BJ (cell line): ENCODE measurements around the gene SFPQ. TPM values are rescaled to one million over a fixed set of nuclear protein-coding genes. Genes with fewer than 3 reads are reported as not detected.

Experiments
- CTCF ChIA-PET: fragments of 350-600 bp; formaldehyde crosslinking; extraction: SDS; loops from one replicate; lab custom pipeline; 2021; ENCODE audit warnings: antibody characterized with exemption, inconsistent platforms; lab: Yijun Ruan, JAX
- POLR2A ChIA-PET: fragments of 300-600 bp; sonication (Branson Sonifier 250); formaldehyde crosslinking; extraction: SDS; loops from one replicate; lab custom pipeline; 2021; ENCODE audit warnings: antibody characterized with exemption; lab: Charles Lee
- DNase-seq: peaks from one replicate; pipeline ENCODE4 v3.0.0-alpha.2; 2011; ENCODE audit warnings: low read depth
- H3K27me3 ChIP-seq: 2 replicates; pipeline ENCODE4 v1.6.0; 2011; ENCODE audit warnings: low read length; ENCODE audit not compliant: control insufficient read depth, insufficient read depth
- H3K36me3 ChIP-seq: 2 replicates; pipeline ENCODE4 v1.5.1; 2011; ENCODE audit warnings: low read length; ENCODE audit not compliant: control insufficient read depth, insufficient read depth
- H3K4me3 ChIP-seq: 2 replicates; pipeline ENCODE4 v1.5.1; 2011; ENCODE audit warnings: low read depth, mild to moderate bottlenecking, control low read depth, low read length
- polyA plus RNA-seq: library from polyadenylated mRNA; depleted of rRNA; stranded (reverse); fragments of >200 nt; gene quantifications from 2 replicates; pipeline ENCODE4 v1.2.3, GENCODE V29; 2011
- TF ChIP-seq, protein P1 (sequence below): IDR thresholded peaks from 2 replicates; pipeline ENCODE4 v1.5.1; 2011; ENCODE audit warnings: low read depth, mild to moderate bottlenecking, control low read depth, inconsistent platforms, low read length, moderate library complexity; ENCODE audit not compliant: insufficient read depth

The SFPQ gene
- polyA plus RNA-seq, 1 experiment: 27.3 TPM

DNA sequence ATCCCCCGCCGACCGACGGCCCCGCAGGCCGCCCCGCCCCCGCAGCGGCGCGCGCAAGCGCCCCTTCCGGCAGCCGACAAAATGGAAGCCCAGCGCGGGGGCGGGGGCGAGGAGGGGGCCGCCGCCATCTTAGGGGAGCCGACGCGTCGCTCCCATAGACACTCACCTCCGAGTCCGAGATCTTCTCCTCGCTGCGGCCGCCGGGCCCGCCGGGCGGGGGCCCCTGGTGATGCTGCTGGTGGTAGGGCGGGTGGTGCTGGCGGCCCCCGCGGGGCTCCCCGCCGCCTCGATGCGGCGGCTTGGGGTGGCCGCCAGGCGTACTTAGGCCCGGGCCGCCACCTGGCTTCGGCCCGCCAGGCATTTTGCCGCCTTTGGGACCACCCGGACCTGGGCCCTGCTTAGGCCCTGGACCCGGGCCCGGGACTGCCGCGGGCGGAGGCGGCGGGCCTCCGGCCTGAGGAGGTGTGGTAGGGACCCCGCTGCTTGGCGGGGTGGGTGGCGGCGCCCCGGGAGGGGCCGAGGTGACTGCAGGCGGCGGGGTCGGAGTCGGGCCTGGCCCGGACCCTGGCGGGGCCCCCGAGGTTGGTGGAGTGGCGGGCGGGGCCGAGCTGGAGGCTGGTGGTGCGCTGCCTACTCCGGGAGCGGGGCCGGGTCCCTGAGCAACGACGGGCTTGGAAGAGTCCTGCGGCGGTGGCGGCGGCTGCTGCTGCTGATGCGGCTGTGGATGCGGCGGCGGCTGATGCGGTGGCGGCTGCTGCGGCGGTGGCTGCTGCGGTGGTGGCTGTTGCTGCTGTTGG, 691 bp downstream of the SFPQ start:
- CTCF ChIA-PET: no interaction called here
- TF ChIP-seq, protein P1, sequence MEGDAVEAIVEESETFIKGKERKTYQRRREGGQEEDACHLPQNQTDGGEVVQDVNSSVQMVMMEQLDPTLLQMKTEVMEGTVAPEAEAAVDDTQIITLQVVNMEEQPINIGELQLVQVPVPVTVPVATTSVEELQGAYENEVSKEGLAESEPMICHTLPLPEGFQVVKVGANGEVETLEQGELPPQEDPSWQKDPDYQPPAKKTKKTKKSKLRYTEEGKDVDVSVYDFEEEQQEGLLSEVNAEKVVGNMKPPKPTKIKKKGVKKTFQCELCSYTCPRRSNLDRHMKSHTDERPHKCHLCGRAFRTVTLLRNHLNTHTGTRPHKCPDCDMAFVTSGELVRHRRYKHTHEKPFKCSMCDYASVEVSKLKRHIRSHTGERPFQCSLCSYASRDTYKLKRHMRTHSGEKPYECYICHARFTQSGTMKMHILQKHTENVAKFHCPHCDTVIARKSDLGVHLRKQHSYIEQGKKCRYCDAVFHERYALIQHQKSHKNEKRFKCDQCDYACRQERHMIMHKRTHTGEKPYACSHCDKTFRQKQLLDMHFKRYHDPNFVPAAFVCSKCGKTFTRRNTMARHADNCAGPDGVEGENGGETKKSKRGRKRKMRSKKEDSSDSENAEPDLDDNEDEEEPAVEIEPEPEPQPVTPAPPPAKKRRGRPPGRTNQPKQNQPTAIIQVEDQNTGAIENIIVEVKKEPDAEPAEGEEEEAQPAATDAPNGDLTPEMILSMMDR: no peak
- H3K36me3 ChIP-seq: peaks cover 16% of the 10 kb centered on the region
- peak overlapping the region; percentile 75 for H3K4me3 ChIP-seq
- DNase-seq: no peak
- POLR2A ChIA-PET: interaction anchor here (0.6 to 1.6 kb wide), 3 partner anchors 8 to 86 kb away, joined by 3 to 6 read pairs (median 3); no protein-coding TSS in a partner anchor
- no peaks in the 10 kb centered on the region for H3K27me3 ChIP-seq

DNA sequence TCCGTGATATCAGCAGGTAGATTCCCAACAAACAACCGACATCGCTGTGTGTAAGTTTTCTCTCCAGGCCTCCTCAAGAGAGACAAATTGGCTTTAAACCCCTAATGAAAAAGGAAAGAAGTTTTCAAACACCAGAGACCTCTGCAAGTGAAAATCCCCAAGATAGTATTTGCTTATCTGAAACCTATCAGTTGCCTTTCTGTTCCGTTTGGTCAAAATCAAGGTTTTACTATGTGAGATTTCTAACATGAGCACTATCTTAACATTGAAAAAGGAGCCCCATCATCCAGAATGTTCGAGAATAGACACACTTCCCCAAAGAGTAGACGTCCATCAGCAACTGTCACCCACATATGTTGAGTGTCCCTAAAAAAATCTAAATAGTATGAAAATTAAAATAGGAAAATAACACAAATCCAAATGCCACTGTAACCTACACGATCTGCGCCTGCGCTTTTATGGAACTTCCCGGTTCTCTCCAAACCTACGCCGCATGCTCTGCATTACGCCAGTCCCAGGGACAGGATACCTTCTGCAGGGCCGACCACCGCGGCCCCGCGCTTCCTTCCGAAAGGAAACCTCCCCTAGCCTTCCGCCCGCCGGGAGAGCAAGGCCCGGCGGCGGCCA, 1.4 kb downstream of the SFPQ start:
- ChIA-PET POLR2A (interaction anchor here (0.6 kb wide), 1 partner anchor 200 kb away, joined by 4 read pairs; no protein-coding TSS in a partner anchor), CTCF (no interaction called here)
- no peaks in the 10 kb centered on the region for H3K27me3 ChIP-seq
- no peak for DNase-seq
- TF ChIP-seq, protein P1: no peak
- peak overlapping the region; percentile 75 for H3K4me3 ChIP-seq
- peaks cover 16% of the 10 kb centered on the region for H3K36me3 ChIP-seq

DNA sequence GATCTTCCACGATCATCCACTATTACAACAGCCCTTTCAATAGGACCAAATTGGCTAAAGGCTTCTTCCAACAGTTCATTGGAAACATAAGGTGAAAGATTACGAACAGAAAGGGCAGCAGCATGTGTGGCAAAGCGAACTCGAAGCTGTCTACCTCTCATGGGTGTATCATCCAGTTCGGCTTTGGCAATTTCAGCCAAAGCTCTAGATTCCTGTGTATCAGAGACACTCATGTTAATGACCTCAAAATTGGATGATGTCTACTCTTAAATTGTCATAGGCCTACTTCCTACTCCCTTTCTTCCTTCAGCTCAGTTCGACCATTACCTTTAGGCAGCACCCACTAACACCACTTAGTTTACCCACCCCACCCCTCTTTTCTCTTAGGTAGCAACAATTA, 2.2 kb downstream of the SFPQ start:
- no peaks in the 10 kb centered on the region for H3K27me3 ChIP-seq
- ChIA-PET POLR2A (interaction anchor here (0.6 kb wide), 1 partner anchor 199 kb away, joined by 4 read pairs; no protein-coding TSS in a partner anchor), CTCF (no interaction called here)
- H3K36me3 ChIP-seq: peaks cover 20% of the 10 kb centered on the region
- DNase-seq: no peak
- H3K4me3 ChIP-seq: peak overlapping the region; percentile 75
- TF ChIP-seq, protein P1: no peak

DNA sequence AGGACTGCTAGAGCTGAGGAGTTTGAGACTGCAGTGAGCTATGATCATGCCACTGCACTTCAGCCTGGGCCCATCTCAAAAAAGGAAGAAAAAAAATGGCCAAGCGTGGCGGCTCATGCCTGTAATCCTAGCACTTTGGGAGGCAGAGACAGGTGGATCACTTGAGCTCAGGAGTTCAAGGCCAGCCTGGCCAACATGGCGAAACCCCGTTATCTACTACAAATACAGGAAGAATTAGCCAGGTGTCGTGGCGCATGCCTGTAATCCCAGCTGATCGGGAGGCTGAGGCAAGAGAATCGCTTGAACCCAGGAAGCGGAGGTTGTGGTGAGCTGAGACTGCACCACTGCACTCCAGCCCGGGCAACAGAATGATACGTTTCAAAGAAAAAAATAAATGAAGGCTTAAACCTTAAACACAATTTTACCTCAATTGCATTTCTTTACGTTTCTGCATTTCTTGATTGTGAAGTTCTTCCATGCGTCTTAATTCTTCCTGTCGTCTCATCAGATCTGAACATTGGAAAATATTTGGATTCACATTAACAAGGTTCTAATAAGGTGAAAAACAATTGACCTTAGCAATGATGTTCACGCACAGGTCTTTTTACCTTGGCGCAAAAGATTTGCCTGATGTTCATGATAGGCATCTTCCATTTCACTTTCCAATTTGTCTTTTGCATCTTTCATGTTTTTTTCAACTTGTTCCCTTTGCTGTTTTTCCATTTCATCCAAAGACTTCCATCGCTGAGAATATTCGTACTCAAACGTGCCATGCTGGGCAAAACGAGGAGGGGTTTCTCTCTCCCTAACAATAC, 4.2 kb downstream of the SFPQ start:
- POLR2A ChIA-PET: interaction anchor here (1.1 kb wide), 1 partner anchor 204 kb away, joined by 4 read pairs; the partner anchor contains the start of gene TMEM35B
- peaks cover 27% of the 10 kb centered on the region for H3K36me3 ChIP-seq
- no peak overlapping the region for H3K4me3 ChIP-seq
- CTCF ChIA-PET: interaction anchor here (1.4 kb wide), 1 partner anchor 9 kb away, joined by 4 read pairs; no protein-coding TSS in a partner anchor
- TF ChIP-seq, protein P1: no peak
- H3K27me3 ChIP-seq: no peaks in the 10 kb centered on the region
- DNase-seq: no peak
